Tibial nerve (tissue), 4 donors: Measurements from ENCODE around the gene CYP46A1.

Experiments
- CTCF ChIP-seq, 5 experiments: fragments of 200-600 bp in 3 of 5; fragments of 450-650 bp in 2 of 5; sonication (generic) in 3 of 5; IDR thresholded peaks; one replicate each; pipeline ENCODE4 v1.5.1; 2016 to 2019; ENCODE audit warnings: antibody characterized with exemption in 5 of 5, mild to moderate bottlenecking in 3 of 5, moderate library complexity in 2 of 5
- EP300 ChIP-seq, 2 donors: sonication (generic); formaldehyde crosslinking; IDR thresholded peaks; one replicate each; pipeline ENCODE4 v1.6.1; 2017; ENCODE audit warnings: antibody characterized with exemption in 2 of 2, mild to moderate bottlenecking in 1 of 2
- POLR2A ChIP-seq, 2 donors: fragments of 450-650 bp; IDR thresholded peaks; one replicate each; pipeline ENCODE4 v1.6.1; 2017; ENCODE audit warnings: antibody characterized with exemption in 2 of 2, mild to moderate bottlenecking in 2 of 2, moderate library complexity in 2 of 2

GRCh38 chr14:99659333-99659741, 24.8 kb upstream of the CYP46A1 start:
- TF ChIP-seq EP300 (IDR thresholded peaks at IDR 0.05) = no peak
- TF ChIP-seq CTCF (IDR thresholded peaks at IDR 0.05) = no peak
- TF ChIP-seq POLR2A (IDR thresholded peaks at IDR 0.05) = no peak
